NCI-H2107 treated with DMSO at 0.1 percent for 48 hours (cell line): ENCODE measurements around the gene KANSL2.

Experiments used
- DNase-seq: peaks from one replicate; lab custom pipeline; 2025; ENCODE audit not compliant: unreplicated experiment; lab: John Stamatoyannopoulos, UW

The KANSL2 gene

GRCh38 chr12:48613321-48613720 lies 68.7 kb downstream of the KANSL2 start:
- no peak for DNase-seq
